Osteoblast (primary cell): Measurements from ENCODE around the gene HCRTR2. TPM values are rescaled to one million over a fixed set of nuclear protein-coding genes. Genes with fewer than 3 reads are reported as not detected.
A peak's percentile ranks its signal among the peaks of the same experiment; 100 is the strongest.

Experiments
- DNase-seq: peaks from one replicate; pipeline ENCODE4 v3.0.0; 2011; ENCODE audit warnings: low spot score, mixed read lengths; ENCODE audit not compliant: insufficient read length; ENCODE audit errors: missing footprints
- H2AFZ ChIP-seq: 2 replicates; pipeline ENCODE4 v1.6.0; 2011; ENCODE audit warnings: mild to moderate bottlenecking, low read length
- H3K27ac ChIP-seq: 2 replicates; pipeline ENCODE4 v1.5.1; 2011; ENCODE audit warnings: mild to moderate bottlenecking, low read depth, low read length, moderate library complexity
- H3K27me3 ChIP-seq: 2 replicates; pipeline ENCODE4 v1.6.0; 2012; ENCODE audit warnings: mild to moderate bottlenecking, control low read depth, inconsistent platforms, low read length, moderate library complexity; ENCODE audit not compliant: insufficient read depth
- H3K36me3 ChIP-seq: 2 replicates; pipeline ENCODE4 v1.5.1; 2011; ENCODE audit warnings: mild to moderate bottlenecking, low read length, control low read depth, moderate library complexity; ENCODE audit not compliant: insufficient read depth
- H3K4me1 ChIP-seq: 2 replicates; pipeline ENCODE4 v1.5.1; 2011; ENCODE audit warnings: mild to moderate bottlenecking, low read length, control low read depth, moderate library complexity; ENCODE audit not compliant: insufficient read depth
- H3K4me2 ChIP-seq: 2 replicates; pipeline ENCODE4 v1.6.0; 2011; ENCODE audit warnings: mild to moderate bottlenecking, low read length; ENCODE audit not compliant: insufficient read depth
- H3K4me3 ChIP-seq: fragments of 200-600 bp; sonication (generic); 3 replicates; pipeline ENCODE4 v1.5.1; 2012; ENCODE audit warnings: mild to moderate bottlenecking, low read length, inconsistent platforms; ENCODE audit not compliant: insufficient read depth
- H3K79me2 ChIP-seq: 2 replicates; pipeline ENCODE4 v1.6.0; 2012; ENCODE audit warnings: mild to moderate bottlenecking, low read length, control low read depth, inconsistent platforms; ENCODE audit not compliant: insufficient read depth
- H3K9me3 ChIP-seq: 2 replicates; pipeline ENCODE4 v1.5.1; 2011; ENCODE audit warnings: low read depth, low read length, control low read depth
- H4K20me1 ChIP-seq: 2 replicates; pipeline ENCODE4 v1.6.0; 2012; ENCODE audit warnings: mild to moderate bottlenecking, low read length, control low read depth; ENCODE audit not compliant: insufficient read depth
- CTCF ChIP-seq: IDR thresholded peaks from 2 replicates; pipeline ENCODE4 v1.5.1; 2011; ENCODE audit warnings: mild to moderate bottlenecking, low read depth, low read length, moderate library complexity; ENCODE audit errors: extremely low read depth
- total RNA-seq: library from RNA; depleted of rRNA; stranded (reverse); fragments of >200 nt; gene quantifications from 2 replicates; pipeline ENCODE4 v1.2.3, GENCODE V29; 2012

HCRTR2 gene
- total RNA-seq, 1 donor, result not detected

GRCh38 chr6:55176958-55177357, 2.6 kb downstream of the HCRTR2 start:
- H4K20me1 ChIP-seq, result no peaks in the 10 kb centered on the region
- no peak overlapping the region for H3K4me2 ChIP-seq
- H3K27ac ChIP-seq, result no peak overlapping the region
- H3K36me3 ChIP-seq, result no peaks in the 10 kb centered on the region
- H2AFZ ChIP-seq, result no peak overlapping the region
- no peaks in the 10 kb centered on the region for H3K4me1 ChIP-seq
- no peaks in the 10 kb centered on the region for H3K79me2 ChIP-seq
- DNase-seq, result no peak
- TF ChIP-seq CTCF, result no peak
- no peaks in the 10 kb centered on the region for H3K9me3 ChIP-seq
- H3K4me3 ChIP-seq, result no peak overlapping the region
- peaks cover 15% of the 10 kb centered on the region for H3K27me3 ChIP-seq

GRCh38 chr6:55180258-55180657, 5.9 kb downstream of the HCRTR2 start:
- Histone ChIP-seq H3K27ac (no peak overlapping the region), H3K9me3 (no peaks in the 10 kb centered on the region), H3K79me2 (no peaks in the 10 kb centered on the region), H2AFZ (no peak overlapping the region), H3K4me2 (no peak overlapping the region), H4K20me1 (no peaks in the 10 kb centered on the region), H3K27me3 (peaks cover 5% of the 10 kb centered on the region), H3K4me3 (no peak overlapping the region), H3K4me1 (no peaks in the 10 kb centered on the region), H3K36me3 (no peaks in the 10 kb centered on the region)
- peak; percentile 23 for DNase-seq
- no peak for TF ChIP-seq CTCF

- no peaks in the 10 kb centered on the region for H3K27me3 ChIP-seq
- no peaks in the 10 kb centered on the region for H3K4me1 ChIP-seq
- H3K27ac ChIP-seq, result no peak overlapping the region
- DNase-seq, result no peak
- no peak for TF ChIP-seq CTCF
- H3K79me2 ChIP-seq, result no peaks in the 10 kb centered on the region
- no peak overlapping the region for H3K4me2 ChIP-seq
- H3K36me3 ChIP-seq, result no peaks in the 10 kb centered on the region
- no peaks in the 10 kb centered on the region for H3K9me3 ChIP-seq
- H3K4me3 ChIP-seq, result no peak overlapping the region
- no peak overlapping the region for H2AFZ ChIP-seq
- no peaks in the 10 kb centered on the region for H4K20me1 ChIP-seq
These were observed 7.8 kb downstream of the HCRTR2 start for GRCh38 chr6:55182016-55182650.

GRCh38 chr6:55184782-55185530, 10.6 kb downstream of the HCRTR2 start:
- no peak for DNase-seq
- H4K20me1 ChIP-seq, result no peaks in the 10 kb centered on the region
- no peak for TF ChIP-seq CTCF
- H3K4me2 ChIP-seq, result no peak overlapping the region
- H3K27me3 ChIP-seq, result no peaks in the 10 kb centered on the region
- no peaks in the 10 kb centered on the region for H3K9me3 ChIP-seq
- H3K4me1 ChIP-seq, result no peaks in the 10 kb centered on the region
- H2AFZ ChIP-seq, result no peak overlapping the region
- no peaks in the 10 kb centered on the region for H3K79me2 ChIP-seq
- no peaks in the 10 kb centered on the region for H3K36me3 ChIP-seq
- H3K27ac ChIP-seq, result no peak overlapping the region
- H3K4me3 ChIP-seq, result no peak overlapping the region
